SK-N-SH treated with all-trans-retinoic acid at 6 μM for 48 hours (cell line): ENCODE measurements around the gene STAC3.
A peak's percentile ranks its signal among the peaks of the same experiment; 100 is the strongest.

Source experiments
- ATAC-seq: fragments of 200-7000 bp; cut with Tn5 transposase; 3 replicates; pipeline ENCODE4 v1.9.1; 2020; ENCODE audit warnings: mild to moderate bottlenecking, moderate library complexity
- ARNTL ChIP-seq: fragments of 450-650 bp; formaldehyde crosslinking; IDR thresholded peaks from 2 replicates; pipeline ENCODE4 v1.5.0; 2020; ENCODE audit warnings: low read depth, mild to moderate bottlenecking, moderate library complexity, borderline replicate concordance
- BACH2 ChIP-seq: fragments of 250-450 bp; sonication (Bioruptor Pico); IDR thresholded peaks from 2 replicates; pipeline ENCODE4 v1.9.0; 2021; ENCODE audit warnings: mild to moderate bottlenecking, borderline replicate concordance
- CSRNP3 ChIP-seq: fragments of 250-450 bp; sonication (Bioruptor Pico); IDR thresholded peaks from 2 replicates; pipeline ENCODE4 v1.5.1; 2021; ENCODE audit warnings: mild to moderate bottlenecking, moderate library complexity
- ESRRG ChIP-seq: fragments of 250-450 bp; sonication (Bioruptor Pico); IDR thresholded peaks from 2 replicates; pipeline ENCODE4 v1.6.1; 2021; ENCODE audit warnings: mild to moderate bottlenecking
- GLIS3 ChIP-seq: fragments of 250-450 bp; sonication (Bioruptor Pico); IDR thresholded peaks from 2 replicates; pipeline ENCODE4 v1.5.0; 2020; ENCODE audit warnings: mild to moderate bottlenecking, moderate library complexity
- ISL1 ChIP-seq: fragments of 250-450 bp; sonication (Bioruptor Pico); IDR thresholded peaks from 2 replicates; pipeline ENCODE4 v2.1.2; 2022; ENCODE audit warnings: mild to moderate bottlenecking, moderate library complexity
- OSR1 ChIP-seq: fragments of 250-450 bp; sonication (Bioruptor Pico); IDR thresholded peaks from 2 replicates; pipeline ENCODE4 v1.8.0; 2022; ENCODE audit warnings: moderate library complexity, mild to moderate bottlenecking, inconsistent platforms
- PATZ1 ChIP-seq: fragments of 250-450 bp; sonication (Bioruptor Pico); IDR thresholded peaks from 2 replicates; pipeline ENCODE4 v1.8.0; 2020; ENCODE audit warnings: mild to moderate bottlenecking, moderate library complexity, borderline replicate concordance
- PPARA ChIP-seq: fragments of 250-450 bp; sonication (Bioruptor Pico); IDR thresholded peaks from 2 replicates; pipeline ENCODE4 v1.5.0; 2020; ENCODE audit warnings: mild to moderate bottlenecking, borderline replicate concordance
- SNAI2 ChIP-seq: fragments of 250-450 bp; sonication (Bioruptor Pico); IDR thresholded peaks from 2 replicates; pipeline ENCODE4 v1.5.0; 2020; ENCODE audit warnings: mild to moderate bottlenecking, moderate library complexity
- TCF4 ChIP-seq: fragments of 250-450 bp; sonication (Bioruptor Pico); IDR thresholded peaks from 2 replicates; pipeline ENCODE4 v1.8.0; 2021; ENCODE audit warnings: mild to moderate bottlenecking, moderate library complexity, borderline replicate concordance
- TSHZ2 ChIP-seq: fragments of 250-450 bp; sonication (Bioruptor Pico); IDR thresholded peaks from 2 replicates; pipeline ENCODE4 v1.5.0; 2020; ENCODE audit warnings: mild to moderate bottlenecking, moderate library complexity
- ZC3H10 ChIP-seq: fragments of 250-450 bp; sonication (Bioruptor Pico); IDR thresholded peaks from 2 replicates; pipeline ENCODE4 v1.5.1; 2021; ENCODE audit warnings: mild to moderate bottlenecking, moderate library complexity
- ZFP3 ChIP-seq: fragments of 250-450 bp; sonication (Bioruptor Pico); IDR thresholded peaks from 2 replicates; pipeline ENCODE4 v1.5.0; 2020; ENCODE audit warnings: mild to moderate bottlenecking, moderate library complexity
- ZFP30 ChIP-seq: fragments of 450-650 bp; formaldehyde crosslinking; IDR thresholded peaks from 2 replicates; pipeline ENCODE4 v1.5.0; 2022; ENCODE audit warnings: mild to moderate bottlenecking, moderate library complexity
- ZNF70 ChIP-seq: fragments of 450-650 bp; formaldehyde crosslinking; IDR thresholded peaks from 2 replicates; pipeline ENCODE4 v1.5.0; 2020; ENCODE audit warnings: mild to moderate bottlenecking, moderate library complexity
- ZNF8 ChIP-seq: fragments of 450-650 bp; formaldehyde crosslinking; IDR thresholded peaks from 2 replicates; pipeline ENCODE4 v1.5.0; 2020; ENCODE audit warnings: mild to moderate bottlenecking, moderate library complexity

Gene STAC3

DNA sequence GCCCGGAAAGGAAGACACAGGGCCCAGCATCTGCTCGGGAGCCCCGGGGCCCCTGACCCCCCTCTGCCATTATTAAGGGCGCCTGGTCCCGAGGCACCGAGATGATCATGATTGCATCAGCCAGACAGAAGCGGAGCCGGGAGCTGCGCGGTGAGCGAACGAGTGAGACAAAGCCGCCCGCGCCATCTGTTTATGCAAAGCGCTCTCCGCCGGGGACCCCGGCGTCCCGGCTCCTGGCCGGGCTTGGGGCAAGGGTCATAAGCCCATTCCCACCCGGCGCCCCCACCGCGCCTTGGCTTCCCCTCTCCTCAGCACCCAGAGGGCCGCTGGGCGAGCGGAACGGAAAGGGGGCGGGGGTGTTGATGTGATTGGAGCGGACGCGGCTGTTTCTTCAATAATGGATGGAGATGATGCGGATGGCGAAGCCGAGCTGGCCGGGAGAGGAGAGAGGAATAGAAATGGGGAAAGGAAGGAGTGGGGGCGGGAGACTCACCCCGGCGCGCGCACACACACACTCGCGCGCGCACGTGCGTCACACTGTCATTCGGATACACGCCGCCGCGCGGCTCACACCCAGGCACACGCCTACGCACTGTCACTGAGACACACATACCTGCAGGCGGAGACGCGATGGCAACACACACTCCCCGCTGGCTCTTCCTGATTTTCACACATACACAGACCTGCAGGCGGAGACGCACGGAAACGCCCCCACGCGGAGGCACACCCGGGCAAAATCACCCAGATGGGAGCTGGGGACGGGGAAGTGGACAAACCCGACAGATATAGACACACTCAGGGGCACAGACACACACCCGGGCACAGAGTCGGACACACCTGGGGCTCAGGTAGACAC is 10.7 kb downstream of the STAC3 start:
- ATAC-seq, result peak; percentile 11
- no peak for TF ChIP-seq ZC3H10 (CRISPR knock-in tag)
- TF ChIP-seq ARNTL (CRISPR knock-in tag), result no peak

DNA sequence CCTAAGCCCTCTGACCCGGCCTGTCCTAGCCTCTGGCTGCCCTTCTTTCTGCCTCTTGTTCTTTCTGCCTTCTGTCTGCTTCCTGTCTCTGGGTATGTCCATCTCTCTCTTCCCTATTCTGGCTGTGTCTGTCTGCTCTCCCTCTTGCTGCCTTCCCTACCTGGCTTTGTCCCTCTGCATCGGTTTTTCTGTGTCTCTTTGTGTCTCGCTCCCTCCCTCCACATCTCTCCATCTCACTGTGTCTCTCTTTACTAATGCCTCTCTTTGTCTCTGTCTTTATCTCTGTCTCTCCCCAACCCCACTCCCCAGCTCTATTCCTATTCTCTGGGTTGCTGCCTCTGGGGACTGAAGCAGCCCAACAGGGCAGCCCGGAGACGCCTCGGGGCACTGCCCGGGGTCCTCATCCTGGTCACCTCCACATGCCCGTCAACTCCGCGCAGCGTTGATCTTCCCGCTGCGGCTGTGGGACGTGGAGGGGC is 11.4 kb downstream of the STAC3 start:
- ATAC-seq, result peak; percentile 8
- TF ChIP-seq BACH2 (CRISPR knock-in tag), result no peak
- no peak for TF ChIP-seq ESRRG (CRISPR knock-in tag)
- TF ChIP-seq GLIS3 (CRISPR knock-in tag), result no peak
- no peak for TF ChIP-seq OSR1 (CRISPR knock-in tag)
- TF ChIP-seq TCF4, result no peak
- no peak for TF ChIP-seq ZFP30
- TF ChIP-seq ARNTL (CRISPR knock-in tag), result no peak
- TF ChIP-seq CSRNP3, result no peak
- TF ChIP-seq ISL1 (CRISPR knock-in tag), result no peak
- TF ChIP-seq ZNF70, result no peak
- TF ChIP-seq ZNF8, result no peak
- no peak for TF ChIP-seq PATZ1
- TF ChIP-seq SNAI2 (CRISPR knock-in tag), result no peak
- no peak for TF ChIP-seq PPARA (CRISPR knock-in tag)

DNA sequence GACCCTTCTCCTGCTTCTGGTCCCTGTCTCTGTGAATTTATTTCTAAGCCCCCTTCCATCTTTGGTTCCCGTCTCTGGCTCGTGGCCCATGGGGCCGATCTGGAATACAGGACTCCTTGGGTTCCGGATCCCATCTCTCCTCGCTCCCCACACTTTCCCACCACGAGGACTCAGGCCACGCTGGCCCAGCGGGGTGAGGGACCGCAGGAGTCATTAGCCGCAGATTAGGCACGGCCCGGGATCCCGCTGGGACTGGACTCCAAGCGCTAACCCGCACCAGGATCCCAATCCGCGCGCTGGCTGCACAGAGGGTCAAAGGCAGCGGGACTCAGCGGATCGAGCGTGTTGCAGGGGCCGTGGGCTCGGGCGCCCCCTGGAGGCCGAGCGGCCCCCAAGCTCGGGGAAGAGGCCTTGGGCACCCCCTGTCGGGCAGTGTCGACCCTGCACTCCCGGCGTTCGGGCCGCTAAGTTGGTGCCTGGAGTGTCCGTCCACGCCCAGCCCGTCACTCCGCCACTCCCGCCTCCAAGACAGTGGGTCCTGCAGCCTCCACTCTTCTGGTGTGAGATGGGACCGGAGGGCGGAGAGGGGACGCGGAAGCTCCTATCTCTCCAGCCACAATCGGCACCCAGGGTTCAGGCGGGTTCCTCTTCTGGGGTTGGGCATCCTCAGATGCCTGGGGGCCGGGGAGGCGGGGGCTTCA is 12.0 kb downstream of the STAC3 start:
- TF ChIP-seq ZC3H10 (CRISPR knock-in tag) (no peak), PATZ1 (no peak), TSHZ2 (peak; percentile 66; the same call in 1 of the 2 replicates), ZFP3 (CRISPR knock-in tag) (peak; percentile 69; the same call in 1 of the 2 replicates)
- peak; percentile 77 for ATAC-seq

- no peak for ATAC-seq
Observed at GRCh38 chr12:57237932-57238853, 12.8 kb downstream of the STAC3 start.

More at GRCh38 chr12:57237932-57238853, 12.8 kb downstream of the STAC3 start:
- no peak for TF ChIP-seq ZFP30
- no peak for TF ChIP-seq SNAI2 (CRISPR knock-in tag)
- no peak for TF ChIP-seq ISL1 (CRISPR knock-in tag)
- no peak for TF ChIP-seq PPARA (CRISPR knock-in tag)
- no peak for TF ChIP-seq ZNF70
- TF ChIP-seq ARNTL (CRISPR knock-in tag), result no peak
- no peak for TF ChIP-seq CSRNP3
